ENCODE data around the gene SIK3.
A peak's percentile ranks its signal among the peaks of the same experiment; 100 is the strongest.

SIK3 gene

DNA sequence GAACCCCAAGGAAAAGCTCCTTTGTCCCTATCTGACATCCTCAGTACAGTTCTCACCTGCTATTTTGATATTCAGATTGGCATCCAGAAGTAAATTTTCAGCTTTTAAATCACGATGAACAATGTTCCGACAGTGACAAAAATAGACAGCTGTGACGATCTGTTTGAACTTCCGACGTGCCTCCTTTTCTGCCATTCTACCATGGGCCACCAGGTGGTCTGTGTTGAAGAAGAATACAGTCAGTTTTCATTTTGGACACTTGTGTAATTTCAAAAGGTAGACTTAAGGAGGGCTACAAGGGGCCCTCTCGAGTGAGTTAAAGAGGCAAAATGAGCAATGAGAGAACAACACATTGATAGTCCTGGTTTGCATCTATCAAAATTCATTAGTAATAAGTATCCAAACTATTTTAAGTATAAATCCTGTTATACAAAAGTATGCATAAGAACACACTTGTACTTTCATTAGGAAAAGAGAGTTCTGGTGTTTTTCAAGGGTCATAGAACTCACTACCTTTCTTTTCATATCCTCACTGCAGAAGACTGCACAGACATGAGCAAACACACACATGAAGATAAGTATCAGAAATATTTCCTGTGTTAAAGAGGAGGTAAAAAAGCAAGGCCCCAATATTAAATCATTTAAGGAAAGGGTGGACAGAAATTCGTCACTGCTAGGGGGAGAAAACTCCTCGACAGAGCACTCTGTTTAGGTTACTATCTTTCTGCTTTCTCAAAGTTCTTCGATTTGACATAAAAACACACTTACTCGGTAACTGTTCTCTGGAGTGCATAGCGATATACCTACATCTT lies 170.9 kb downstream of the SIK3 start:
- DNase-seq, result peak in 5 of 6 experiments; percentile 19 to 69 (median 58)

DNA sequence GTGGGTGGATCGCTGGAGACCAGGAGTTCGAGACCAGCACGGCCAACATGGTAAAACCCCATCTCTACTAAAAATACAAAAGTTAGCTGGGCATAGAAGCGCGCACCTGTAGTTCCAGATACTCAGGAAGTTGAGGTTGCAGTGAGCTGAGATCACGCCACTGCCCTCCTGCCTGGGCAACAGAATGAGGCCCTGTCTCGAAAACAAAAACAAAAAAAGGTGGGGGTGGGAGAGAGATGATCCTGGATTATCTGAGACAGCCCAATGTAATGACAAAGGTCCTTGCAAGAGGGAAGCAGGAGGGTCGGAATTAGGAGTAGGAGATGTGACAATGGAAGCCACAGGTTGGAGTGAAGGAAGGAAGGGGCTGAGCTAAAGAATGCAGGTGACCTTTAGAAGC lies 173.2 kb downstream of the SIK3 start:
- peak in 2 of 6 experiments; percentile 5 to 27 for DNase-seq

DNA sequence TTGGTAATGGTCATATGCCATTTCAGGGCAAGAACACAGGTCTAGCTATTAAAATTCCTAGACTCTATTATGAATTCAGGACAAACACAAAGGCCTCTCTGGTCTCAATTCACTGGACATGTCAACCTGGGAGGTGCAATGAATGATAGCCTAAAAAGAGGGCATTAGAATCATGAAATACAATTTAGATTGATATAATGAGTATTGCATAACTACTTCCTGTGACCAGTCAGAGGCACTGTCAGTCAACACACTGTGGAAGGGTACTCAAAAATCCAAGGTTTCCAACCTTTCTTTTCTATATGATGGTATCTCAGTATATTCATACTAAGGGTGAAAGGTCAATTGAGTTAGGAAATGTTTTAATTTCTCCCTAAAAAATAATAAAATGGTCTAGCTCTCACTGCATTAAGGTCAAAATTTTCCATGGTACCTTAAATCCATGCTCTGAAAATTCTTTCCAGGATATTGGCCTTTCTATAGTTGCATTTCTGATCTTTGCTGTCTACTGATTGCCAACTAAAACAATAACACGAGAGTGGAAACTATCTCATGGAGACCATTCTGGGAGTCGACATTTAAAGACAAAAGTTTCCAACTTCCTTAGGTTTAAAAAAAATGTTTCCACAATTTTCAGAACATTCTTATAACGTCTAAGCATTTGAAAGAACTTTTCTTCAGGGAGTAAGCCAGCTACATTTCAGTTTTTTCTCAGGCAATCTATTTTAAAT lies 179.1 kb downstream of the SIK3 start:
- no peak for DNase-seq

DNA sequence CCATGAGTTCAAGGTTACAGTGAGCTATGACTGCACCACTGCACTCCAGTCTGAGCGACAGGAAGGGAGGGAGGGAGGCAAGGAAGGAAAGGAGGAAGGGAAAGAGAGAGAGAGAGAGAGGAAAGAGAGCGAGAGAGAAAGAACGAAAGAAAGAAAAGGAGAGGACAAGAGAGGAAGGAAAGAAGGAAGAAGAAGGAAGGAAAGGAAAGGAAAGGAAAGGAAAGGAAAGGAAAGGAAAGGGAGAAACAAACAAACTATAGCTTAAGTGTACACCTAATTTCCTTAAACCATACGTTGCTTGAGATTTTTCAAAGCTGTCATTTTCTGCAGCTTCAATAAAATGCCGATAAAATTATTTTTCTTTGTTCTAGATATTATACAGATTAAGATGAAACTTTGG lies 180.6 kb downstream of the SIK3 start:
- no peak for DNase-seq

DNA sequence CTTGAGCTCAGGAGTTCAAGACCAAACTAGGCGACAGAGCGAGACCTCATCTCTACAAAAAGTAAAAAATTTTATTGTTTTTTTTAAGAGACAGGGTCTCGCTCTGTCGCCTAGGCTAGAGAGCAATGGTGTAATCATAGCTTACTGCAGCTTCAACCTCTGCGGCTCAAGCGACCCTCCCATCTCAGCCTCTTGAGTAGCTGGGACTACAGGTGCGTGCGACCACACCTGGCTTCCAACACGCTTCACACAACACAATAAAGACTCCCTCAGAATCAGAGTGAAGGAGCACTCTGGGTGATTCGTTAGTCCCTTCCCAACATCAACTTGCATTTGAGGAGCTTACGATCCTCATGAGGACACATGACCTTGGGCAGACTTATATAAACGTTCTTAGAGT lies 181.3 kb downstream of the SIK3 start:
- DNase-seq, result no peak

DNA sequence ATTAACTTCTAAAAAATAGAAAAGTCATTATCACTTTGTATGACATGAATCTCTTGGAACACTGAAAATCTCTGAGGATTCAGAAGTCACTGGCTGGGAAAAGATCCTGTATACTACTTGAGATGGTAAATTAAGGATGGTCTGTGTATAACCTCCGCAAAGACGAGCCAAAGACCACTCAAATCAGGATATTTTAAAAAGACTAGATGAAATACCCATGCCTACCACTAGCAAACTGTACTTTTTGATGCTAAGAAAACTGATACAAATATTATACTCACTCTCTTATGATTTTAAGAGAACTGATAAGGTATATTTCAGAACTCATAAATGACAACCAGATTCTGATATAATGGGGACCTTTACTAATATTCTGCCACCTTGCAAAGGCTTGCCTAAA lies 182.2 kb downstream of the SIK3 start:
- no peak for DNase-seq

DNA sequence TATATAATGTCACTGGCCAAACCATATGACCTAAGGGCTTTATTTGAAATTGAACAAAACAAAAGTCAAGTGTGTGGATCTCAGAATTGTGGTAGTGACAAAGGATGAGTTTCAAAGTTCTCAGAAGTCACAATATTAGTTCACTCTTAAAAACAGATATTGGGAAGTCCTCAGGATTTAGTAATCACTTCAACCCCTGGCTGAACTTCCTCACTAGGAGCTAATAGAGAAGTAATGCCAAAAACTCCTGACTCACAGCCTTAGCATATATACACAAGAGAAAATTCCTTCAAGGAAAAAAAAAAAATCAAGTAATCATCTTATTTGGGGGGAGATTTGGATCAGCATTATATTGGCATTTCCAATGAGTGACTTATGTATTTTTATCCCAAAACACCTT lies 185.2 kb downstream of the SIK3 start:
- no peak for DNase-seq

DNA sequence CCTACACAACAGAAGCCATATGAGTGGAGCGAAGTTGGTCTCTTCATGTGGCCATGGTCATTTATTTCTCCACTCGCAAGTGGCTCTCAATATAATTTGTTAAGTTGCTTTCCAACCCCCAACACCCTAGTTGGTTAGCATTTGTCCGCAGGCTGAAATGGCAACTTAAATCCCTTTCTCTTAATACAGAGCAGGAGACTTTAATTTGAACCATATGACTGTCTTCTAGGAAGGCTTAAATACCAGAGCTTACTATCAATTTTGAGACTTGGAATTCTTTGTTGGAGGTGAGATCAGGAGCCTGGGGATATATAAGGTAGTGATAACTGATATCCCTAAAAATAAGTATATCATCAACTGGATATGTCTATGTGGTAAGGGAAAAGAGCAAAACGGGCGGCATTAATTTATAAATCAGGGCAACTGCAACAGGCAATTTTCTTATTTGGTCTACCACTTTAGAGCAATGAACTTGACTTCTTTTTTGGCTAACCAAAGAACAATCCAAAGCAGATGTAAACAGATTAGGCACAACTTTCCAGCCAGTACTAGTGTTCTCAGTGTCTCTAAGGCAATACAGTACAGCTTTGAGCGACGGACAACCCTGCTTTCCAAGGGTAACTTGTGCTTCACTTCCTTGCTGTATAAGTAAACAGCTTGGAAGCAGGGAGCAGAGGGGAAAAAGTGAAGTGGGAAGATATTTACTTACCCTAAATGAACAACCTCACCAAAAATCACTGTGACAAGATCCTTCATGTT lies 186.1 kb downstream of the SIK3 start:
- DNase-seq, result no peak

DNA sequence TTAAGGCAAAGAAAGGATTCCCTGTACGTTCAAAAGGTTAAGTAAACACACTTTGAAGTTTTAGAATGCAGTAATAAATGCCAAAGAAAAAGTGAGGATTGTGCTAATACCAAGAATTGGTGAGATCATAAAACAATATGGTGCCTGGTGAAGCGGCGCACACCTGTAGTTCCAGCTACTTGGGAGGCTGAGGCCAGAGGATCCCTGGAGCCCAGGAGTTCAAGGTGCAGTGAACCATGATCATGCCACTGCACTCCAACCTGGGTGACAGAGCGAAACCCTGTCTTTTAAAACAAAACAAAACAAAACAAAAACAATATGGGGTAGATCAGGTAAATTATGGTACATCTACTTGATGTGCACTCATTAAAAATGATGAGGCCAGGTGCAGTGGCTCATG lies 187.4 kb downstream of the SIK3 start:
- DNase-seq, result no peak

DNA sequence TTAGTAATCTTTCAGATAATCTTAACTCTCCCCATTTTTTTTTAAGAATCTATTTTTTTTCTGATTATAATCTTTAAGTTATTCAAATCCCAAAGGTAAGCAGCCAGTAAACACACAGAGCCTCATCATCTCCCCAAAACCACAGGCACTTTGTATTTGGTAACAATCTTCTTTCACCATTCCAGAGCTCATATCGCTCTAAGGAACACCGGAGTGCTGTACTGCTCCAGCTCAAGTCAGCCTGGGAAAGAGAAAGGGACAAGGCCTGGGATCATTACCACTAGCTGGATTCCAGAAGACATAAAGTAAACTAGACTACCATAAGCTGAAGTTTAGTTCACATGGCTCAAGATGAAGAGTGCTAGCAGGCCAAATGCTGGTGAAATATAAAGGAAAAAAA lies 187.8 kb downstream of the SIK3 start:
- DNase-seq, result no peak

DNA sequence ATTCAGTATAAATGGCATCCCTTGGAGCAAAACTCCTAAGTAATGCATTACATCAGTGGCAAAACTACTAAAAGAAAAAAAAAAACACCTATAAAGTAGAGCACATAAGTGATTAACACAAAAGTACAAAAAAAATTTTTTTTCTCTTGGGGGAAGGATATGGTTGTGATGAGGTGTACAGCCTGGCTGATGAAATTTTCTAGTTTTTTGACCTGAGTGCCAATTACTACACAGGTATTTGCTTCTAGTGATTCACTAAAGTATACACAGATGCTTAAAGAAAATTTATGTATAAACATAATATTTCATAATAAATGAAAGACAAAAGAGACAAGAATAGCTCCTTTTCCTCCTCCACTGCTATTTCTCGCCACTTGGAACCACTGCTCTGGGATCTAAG lies 189.0 kb downstream of the SIK3 start:
- DNase-seq, result no peak

DNA sequence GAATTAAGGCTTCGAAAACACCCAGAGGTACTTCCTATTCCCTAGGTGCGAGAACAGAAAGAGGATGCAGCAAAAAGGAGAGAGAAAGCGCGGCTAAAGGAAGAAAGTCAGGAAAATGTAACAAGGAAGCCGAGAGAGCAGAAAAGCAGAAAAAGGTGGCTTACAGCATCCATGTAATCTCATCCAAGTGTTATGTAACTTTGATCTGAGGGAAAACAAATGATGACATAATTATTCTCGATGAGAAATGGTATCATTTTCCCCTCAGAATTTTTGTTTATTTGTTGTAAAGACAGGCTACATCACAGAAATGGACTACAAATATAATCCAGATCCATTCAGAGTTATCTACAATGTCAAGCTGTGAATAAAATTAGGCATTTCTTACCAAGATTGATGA lies 191.7 kb downstream of the SIK3 start:
- DNase-seq, result no peak

DNA sequence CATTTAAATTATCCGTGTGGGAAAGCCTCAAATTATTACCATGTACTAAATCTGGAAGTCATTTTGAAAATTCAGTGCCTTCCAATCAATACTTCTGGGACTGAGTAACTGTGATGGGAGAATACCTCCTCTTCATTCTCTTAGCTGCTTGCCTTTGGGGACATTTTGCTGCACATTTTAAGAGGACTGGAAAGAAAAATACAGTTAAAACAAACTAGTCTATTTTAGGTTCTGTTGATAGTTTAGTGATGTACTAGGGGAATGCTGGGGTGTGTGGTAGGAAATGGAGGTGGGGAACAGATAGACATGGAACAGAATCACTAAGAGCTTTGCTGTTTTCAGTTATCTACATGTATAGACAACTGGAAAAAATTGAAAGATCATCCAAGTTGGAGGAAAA lies 195.1 kb downstream of the SIK3 start:
- DNase-seq, result no peak

DNA sequence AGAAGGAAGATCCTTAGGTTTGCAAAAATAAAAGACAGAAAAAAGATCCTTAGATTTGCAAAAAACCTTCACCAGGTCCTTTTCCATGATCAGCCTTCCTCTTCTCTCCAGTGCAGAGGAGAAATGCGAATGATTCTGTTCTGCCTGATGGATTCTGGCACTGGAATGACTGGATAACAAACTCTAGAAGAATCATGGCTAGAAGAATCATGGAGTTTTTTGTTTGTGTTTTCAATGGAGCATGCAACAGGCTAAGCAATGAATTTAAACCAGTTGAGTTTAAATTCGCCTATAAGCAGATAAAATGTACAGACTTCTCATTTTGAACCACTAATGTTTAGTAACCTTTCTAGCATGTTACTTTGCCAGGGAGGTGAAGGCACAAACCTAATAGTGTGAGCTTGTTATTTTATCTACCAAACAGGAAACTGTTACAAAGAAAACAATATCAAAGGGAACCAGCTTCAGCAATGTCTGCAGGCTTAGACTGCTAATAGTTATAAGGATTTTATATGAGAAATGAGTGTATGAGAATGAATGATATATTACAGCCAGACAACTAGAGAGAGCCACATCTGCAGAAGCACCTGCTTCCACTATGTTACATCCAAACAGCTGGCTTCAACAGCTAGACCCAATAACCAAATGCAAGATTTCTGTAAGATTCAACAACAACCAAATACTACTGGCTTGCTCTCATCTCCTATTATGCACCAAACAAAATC lies 196.1 kb downstream of the SIK3 start:
- no peak for DNase-seq

DNA sequence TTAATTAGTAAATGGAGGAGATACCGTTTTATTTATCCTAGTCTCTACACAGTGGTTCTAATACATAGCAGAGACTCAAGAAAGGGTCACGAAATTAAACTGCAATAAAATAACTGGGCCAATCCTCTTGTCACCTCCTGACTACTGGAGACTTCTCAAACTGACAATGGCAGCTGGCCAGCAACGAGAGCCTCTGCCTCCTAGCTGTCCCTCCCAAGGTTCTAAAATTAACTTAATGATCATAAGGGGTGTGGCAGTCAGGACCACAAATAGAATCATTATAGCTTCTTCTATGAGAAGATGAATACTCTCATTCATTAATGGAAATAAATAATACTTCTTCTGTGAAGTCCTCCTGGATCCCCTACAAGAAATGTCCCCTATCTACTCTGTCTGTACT lies 197.0 kb downstream of the SIK3 start:
- DNase-seq, result no peak

DNA sequence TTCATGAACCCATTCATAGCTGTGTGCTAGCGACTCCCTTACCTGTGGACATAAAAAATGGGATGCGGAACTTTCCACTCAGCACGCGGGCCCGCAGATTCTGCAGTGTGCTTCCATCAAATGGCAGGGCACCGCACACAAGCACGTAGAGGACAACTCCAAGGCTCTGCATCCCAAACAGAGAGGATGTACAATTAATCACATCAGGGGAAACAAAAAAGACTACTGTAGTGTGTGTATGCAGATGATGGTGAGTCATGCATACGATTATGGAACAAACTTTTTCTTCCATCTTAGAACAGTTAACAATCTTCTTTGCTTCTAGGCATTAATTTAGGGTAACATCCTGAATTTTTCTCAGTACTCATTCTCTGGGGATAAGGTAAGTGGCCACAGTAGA lies 202.0 kb downstream of the SIK3 start:
- DNase-seq, result no peak

DNA sequence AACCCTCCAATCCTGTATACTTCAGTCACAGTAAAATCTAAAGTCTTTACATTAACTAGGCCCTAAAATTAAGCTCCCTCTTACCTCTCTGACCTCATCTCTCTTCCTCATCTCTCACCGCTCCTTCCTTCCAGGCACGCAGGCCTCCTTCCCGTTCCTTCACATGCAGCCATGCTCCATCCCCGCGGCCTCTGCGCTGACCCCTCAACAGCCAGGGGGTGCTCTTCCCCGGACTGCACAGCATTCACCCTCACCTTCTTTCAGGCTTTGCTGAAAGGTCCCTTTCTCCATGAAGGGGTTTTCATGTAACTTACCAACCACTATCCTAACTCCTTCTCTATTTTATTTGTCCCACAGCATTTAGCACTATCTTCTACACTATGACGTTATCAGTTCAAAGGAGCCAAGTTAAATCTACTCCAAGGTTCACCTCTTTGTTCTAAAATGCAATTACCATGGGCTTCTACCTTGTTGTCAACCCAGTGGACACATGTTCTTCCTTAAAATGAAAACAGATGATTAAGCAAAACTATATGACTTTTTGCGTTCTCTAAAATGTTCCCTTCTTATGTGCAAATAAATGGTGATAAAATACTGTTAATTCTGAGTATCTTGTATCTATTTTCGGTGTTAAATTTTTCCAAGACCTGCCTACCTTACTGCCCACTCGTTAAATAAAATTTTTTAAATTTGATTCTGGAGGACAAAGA lies 203.0 kb downstream of the SIK3 start:
- peak in 3 of 6 experiments; percentile 2 to 6 (median 3) for DNase-seq

DNA sequence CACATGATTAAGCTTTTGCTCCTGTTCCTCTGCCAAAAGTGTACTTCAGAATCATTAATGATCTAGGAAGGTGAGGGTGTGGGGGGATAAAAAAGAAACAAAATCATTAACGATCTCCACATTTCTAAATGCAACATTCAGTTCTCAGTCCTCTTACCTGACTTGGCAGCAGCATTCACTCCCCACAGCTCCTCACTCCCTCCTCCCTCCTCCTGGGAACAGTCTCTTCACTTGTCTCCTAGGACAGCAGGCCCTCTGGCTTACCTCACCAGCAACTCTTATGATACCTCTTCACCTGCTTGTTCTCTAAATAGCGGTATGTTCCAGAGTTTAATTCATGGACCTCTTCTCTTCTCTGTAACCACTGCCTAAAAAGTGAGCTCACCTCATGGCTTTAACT lies 204.3 kb downstream of the SIK3 start:
- no peak for DNase-seq

DNA sequence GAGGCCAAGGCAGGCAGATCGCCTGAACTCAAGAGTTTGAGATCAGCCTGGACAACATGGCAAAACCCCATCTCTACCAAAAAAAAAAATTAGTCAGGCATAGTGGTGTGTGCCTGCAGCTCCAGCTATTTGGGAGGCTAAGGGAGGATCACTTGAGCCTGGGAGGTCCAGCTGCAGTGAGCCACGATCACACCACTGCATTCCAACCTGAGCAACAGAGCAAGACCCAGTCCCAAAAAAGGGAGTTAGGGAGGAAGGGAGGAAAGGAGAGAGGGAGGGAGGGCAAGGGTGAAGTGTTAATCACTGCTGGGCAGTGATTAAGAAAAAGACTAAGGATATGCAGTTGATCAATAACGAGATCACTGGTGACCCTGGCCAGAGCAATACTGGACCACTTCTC lies 204.8 kb downstream of the SIK3 start:
- no peak for DNase-seq

DNA sequence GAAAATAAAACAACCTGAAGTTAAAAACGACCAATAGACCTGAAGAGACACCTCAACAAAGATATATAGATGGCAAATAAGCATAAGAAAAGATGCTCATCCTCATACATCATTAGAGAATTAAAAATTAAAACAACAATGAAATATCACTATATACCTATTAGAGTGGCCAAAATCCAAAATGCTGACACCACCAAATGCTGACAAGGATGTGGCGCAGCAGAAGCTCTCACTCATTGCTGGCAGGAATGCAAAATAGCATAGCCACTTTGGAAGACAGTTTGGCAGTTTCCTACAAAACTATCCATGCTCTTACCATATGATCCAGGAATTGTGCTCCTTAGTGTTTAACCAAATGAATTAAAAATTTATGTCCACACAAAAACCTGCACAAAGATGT lies 205.9 kb downstream of the SIK3 start:
- no peak for DNase-seq

DNA sequence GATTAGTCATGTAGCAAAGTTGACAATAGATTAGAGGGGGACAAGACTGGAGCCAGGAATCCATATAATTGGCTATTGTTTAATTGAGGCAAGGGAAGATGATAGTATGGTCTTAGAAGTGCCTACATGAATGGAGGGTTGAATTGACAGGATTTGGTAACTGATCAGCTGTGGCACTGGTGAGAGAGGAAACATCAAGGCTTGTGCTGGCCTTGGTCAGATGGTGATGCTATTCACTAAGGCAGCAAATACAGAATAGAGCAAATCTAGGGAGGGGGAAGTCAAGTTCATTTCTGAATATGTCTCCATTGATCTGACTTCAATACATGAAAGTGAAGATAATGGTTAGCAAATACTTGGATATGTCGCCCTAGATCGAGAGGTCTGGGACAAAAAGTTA lies 206.5 kb downstream of the SIK3 start:
- DNase-seq, result no peak

DNA sequence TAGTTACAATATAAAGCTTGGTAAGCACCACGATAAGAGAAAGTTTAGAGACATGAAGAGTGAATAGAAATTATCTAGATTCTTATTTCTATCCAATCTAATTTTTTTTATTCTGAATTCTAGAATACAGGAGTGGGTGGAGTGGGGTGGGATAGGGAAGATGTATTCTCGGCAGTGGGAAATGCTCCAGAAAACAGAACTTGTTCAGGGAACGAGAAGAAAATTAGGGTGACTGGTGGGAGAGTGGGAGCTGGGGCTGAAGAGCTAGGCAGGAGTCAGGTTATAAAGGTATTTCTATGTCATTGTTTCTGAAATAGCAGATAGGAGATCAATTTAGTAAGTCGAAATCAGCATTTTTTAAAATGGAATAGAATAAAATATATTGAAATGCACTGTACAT lies 207.6 kb downstream of the SIK3 start:
- DNase-seq, result no peak

Measured in stimulated activated naive CD4-positive, alpha-beta T cell (primary cell).